Adrenal gland (tissue), 12 donors: ENCODE results near the gene MAGEA1. TPM values are rescaled to one million over a fixed set of nuclear protein-coding genes. Genes with fewer than 3 reads are reported as not detected.

Experiments used
- DNase-seq, 7 donors: peaks; one replicate each; pipeline ENCODE4 v3.0.0-alpha.2; 2019 to 2020
- H3K27ac ChIP-seq, 5 donors: fragments of 200-600 bp; sonication (generic) in 4 of 5; 1 replicate in 3 of 5; 2 replicates in 2 of 5; pipeline versions ENCODE4 v1.5.1 to v1.8.0; 2016 to 2020; ENCODE audit warnings: mild to moderate bottlenecking in 1 of 5
- H3K27me3 ChIP-seq: fragments of 200-600 bp; 2 replicates; pipeline ENCODE4 v1.8.0; 2021
- H3K36me3 ChIP-seq, 2 donors: fragments of 200-600 bp; replicated peaks in 1 of 2; 1 replicate in 1 of 2; 2 replicates in 1 of 2; pipeline versions ENCODE4 v1.5.1 to v1.8.0; 2018 to 2022
- H3K4me1 ChIP-seq, 2 donors: fragments of 200-600 bp; replicated peaks in 1 of 2; 1 replicate in 1 of 2; 2 replicates in 1 of 2; pipeline versions ENCODE4 v1.5.1 to v1.8.0; 2018 to 2021
- H3K4me3 ChIP-seq, 4 donors: fragments of 200-600 bp; sonication (generic) in 3 of 4; one replicate each; pipeline ENCODE4 v1.5.1; 2016 to 2018
- H3K9me3 ChIP-seq, 3 donors: fragments of 200-600 bp; sonication (generic) in 1 of 3; replicated peaks in 1 of 3; 1 replicate in 2 of 3; 2 replicates in 1 of 3; pipeline versions ENCODE4 v1.5.1 to v1.8.0; 2016 to 2021
- CTCF ChIP-seq, 6 experiments: fragments of 450-650 bp in 4 of 6; fragments of 200-600 bp in 2 of 6; sonication (generic) in 1 of 6; IDR thresholded peaks; 1 replicate in 5 of 6; 2 replicates in 1 of 6; pipeline versions ENCODE4 v1.5.1 to v1.8.0; 2016 to 2021; ENCODE audit warnings: antibody characterized with exemption in 6 of 6, mild to moderate bottlenecking in 2 of 6, moderate library complexity in 1 of 6
- POLR2A ChIP-seq, 2 donors: fragments of 450-650 bp; IDR thresholded peaks; one replicate each; pipeline ENCODE4 v1.6.1; 2017; ENCODE audit warnings: antibody characterized with exemption in 2 of 2, mild to moderate bottlenecking in 2 of 2, moderate library complexity in 1 of 2
- WGBS, 4 donors: extraction: QIAGEN DNeasy Blood & Tissue Kit in 2 of 4; methylation state at CpG; one replicate each; pipeline versions ENCODE4 v1.1.5 to v1.1.7; 2013 to 2017; 5-methylcytosine and 5-hydroxymethylcytosine counted together
- intact Hi-C, 2 donors: fragments of 100-400 bp; cut with DNase I; formaldehyde crosslinking; loops; one replicate each; pipeline versions ENCODE4 v1.14.1 to v1.15.0; 2022 to 2023
- polyA plus RNA-seq, 3 donors: library from polyadenylated mRNA; stranded (reverse); fragments of 200-250 nt in 2 of 3; fragments of 350-450 nt in 1 of 3; fragmentation: Illumina TruSeq in 1 of 3; extraction: RNeasy Lipid Tissue Mini Kit (QIAGEN cat#74804) in 1 of 3; gene quantifications; one replicate each; pipeline ENCODE4 v1.2.3, GENCODE V29; 2013 to 2014
- total RNA-seq, 9 donors: library from RNA; depleted of rRNA in 4 of 9; stranded (reverse); fragments of >200 nt in 4 of 9; fragments of 120-200 nt in 1 of 9; fragmentation: NEBNext Ultra II Directional in 1 of 9; extraction: Animal tissue kit (Norgen Biotek cat#: 25700) in 1 of 9; gene quantifications; one replicate each; pipeline versions ENCODE4 v1.1.0 to v1.2.4, GENCODE V29; 2013 to 2023
- donor health status: healthy with polysubstance abuse.
- donor health status: Bipolar disorder and iron deficiency.
- donor health status: DM: yes; HTN: yes; CAD: no.
- donor health status: DM: no; HTN: no; CAD: no.
- donor health status: DM: no; HTN: no; CAD: no.
- donor health status: DM: yes; HTN: yes; CAD: no.

Gene MAGEA1
- total and polyA plus RNA-seq, 12 donors: not detected

GRCh38 chrX:153184787-153185186 is 5.7 kb downstream of the MAGEA1 start:
- DNase-seq: no peak
- 69 to 81% (median 72%) methylated on average over 4 to 8 of the region's 8 CpGs for WGBS, 4 donors
- Histone ChIP-seq H3K27ac (no peak overlapping the region), H3K4me1 (no peaks in the 10 kb centered on the region), H3K27me3 (peaks cover 38% of the 10 kb centered on the region), H3K36me3 (no peaks in the 10 kb centered on the region), H3K4me3 (no peak overlapping the region), H3K9me3 (no peaks in the 10 kb centered on the region)
- TF ChIP-seq POLR2A (IDR thresholded peaks at IDR 0.05): no peak
- no peak for TF ChIP-seq CTCF (IDR thresholded peaks at IDR 0.05)
- intact Hi-C loops: no loop called here

- intact Hi-C loops: no loop called here
- DNase-seq: no peak
Measured at GRCh38 chrX:153190381-153190780, 11.3 kb downstream of the MAGEA1 start.

GRCh38 chrX:153200462-153200861 is 21.4 kb downstream of the MAGEA1 start:
- DNase-seq: no peak
- Histone ChIP-seq H3K36me3 (no peaks in the 10 kb centered on the region), H3K27ac (no peak overlapping the region), H3K27me3 (peaks cover 12% of the 10 kb centered on the region), H3K4me3 (no peak overlapping the region), H3K4me1 (no peaks in the 10 kb centered on the region), H3K9me3 (no peaks in the 10 kb centered on the region)
- WGBS, 4 donors: 40 to 67% (median 51%) methylated on average over 2 of the region's 2 CpGs
- TF ChIP-seq CTCF (IDR thresholded peaks at IDR 0.05) (no peak), POLR2A (IDR thresholded peaks at IDR 0.05) (no peak)
- intact Hi-C loops: no loop called here

More at GRCh38 chrX:153190381-153190780, 11.3 kb downstream of the MAGEA1 start:
- H3K9me3 ChIP-seq: no peaks in the 10 kb centered on the region
- WGBS, 4 donors: 29 to 60% (median 45%) methylated on average over 1 of the region's 1 CpG
- H3K4me1 ChIP-seq: no peaks in the 10 kb centered on the region
- no peak for TF ChIP-seq CTCF (IDR thresholded peaks at IDR 0.05)
- TF ChIP-seq POLR2A (IDR thresholded peaks at IDR 0.05): no peak
- no peaks in the 10 kb centered on the region for H3K36me3 ChIP-seq
- no peak overlapping the region for H3K4me3 ChIP-seq
- peaks cover 43% of the 10 kb centered on the region for H3K27me3 ChIP-seq
- H3K27ac ChIP-seq: no peak overlapping the region

- WGBS, 4 donors: 74 to 78% (median 76%) methylated on average over 8 of the region's 8 CpGs
Measured at GRCh38 chrX:153206425-153207046, 27.5 kb downstream of the MAGEA1 start.

More at GRCh38 chrX:153206425-153207046, 27.5 kb downstream of the MAGEA1 start:
- H3K9me3 ChIP-seq: no peaks in the 10 kb centered on the region
- H3K4me1 ChIP-seq: no peaks in the 10 kb centered on the region
- H3K4me3 ChIP-seq: no peak overlapping the region
- peaks cover 25% of the 10 kb centered on the region for H3K27me3 ChIP-seq
- no peak for DNase-seq
- H3K36me3 ChIP-seq: no peaks in the 10 kb centered on the region
- intact Hi-C loops: no loop called here
- no peak overlapping the region for H3K27ac ChIP-seq
- TF ChIP-seq POLR2A (IDR thresholded peaks at IDR 0.05) (no peak), CTCF (IDR thresholded peaks at IDR 0.05) (no peak)
